SK-N-SH (cell line): Measurements from ENCODE around the gene SBF2. TPM values are rescaled to one million over a fixed set of nuclear protein-coding genes. Genes with fewer than 3 reads are reported as not detected.

Experiments used
- CTCF ChIA-PET: fragments of 300-600, 350-600 bp; formaldehyde crosslinking; extraction: SDS; loops from one replicate; lab custom pipeline; 2021; lab: Yijun Ruan, JAX
- POLR2A ChIA-PET: fragments of 350-600 bp; sonication (Branson Sonifier 250); formaldehyde crosslinking; extraction: SDS; loops from one replicate; lab custom pipeline; 2020; ENCODE audit warnings: antibody characterized with exemption, inconsistent platforms; lab: Yijun Ruan, JAX
- DNase-seq: peaks from one replicate; pipeline ENCODE4 v3.0.0; 2012
- H2AFZ ChIP-seq: fragments of 200-600 bp; sonication (generic); 2 replicates; pipeline ENCODE4 v1.8.1; 2016; ENCODE audit warnings: antibody characterized with exemption, mild to moderate bottlenecking, low read depth
- H3F3A ChIP-seq: fragments of 200-600 bp; sonication (generic); replicated peaks from 2 replicates; pipeline ENCODE3; 2016; ENCODE audit warnings: antibody characterized with exemption, mild to moderate bottlenecking; ENCODE audit not compliant: insufficient read depth
- H3K27ac ChIP-seq, 2 experiments: fragments of 200-500 bp in 1 of 2; fragments of 200-600 bp in 1 of 2; sonication (Bioruptor generic) in 1 of 2; sonication (generic), shearing (Covaris generic) in 1 of 2; 2 replicates each; pipeline versions ENCODE4 v1.5.1 to v1.6.1; 2014 to 2016; ENCODE audit warnings: low read depth in 2 of 2, inconsistent platforms in 1 of 2, low read length in 1 of 2, mild to moderate bottlenecking in 1 of 2, mixed read lengths in 1 of 2
- H3K27me3 ChIP-seq: fragments of 200-600 bp; sonication (generic), shearing (Covaris generic); 2 replicates; pipeline ENCODE4 v1.6.1; 2016; ENCODE audit warnings: mixed run types; ENCODE audit not compliant: insufficient read depth
- H3K36me3 ChIP-seq, 2 experiments: fragments of 200-500 bp in 1 of 2; fragments of 200-600 bp in 1 of 2; sonication (Bioruptor generic) in 1 of 2; sonication (generic) in 1 of 2; replicated peaks in 1 of 2; 2 replicates each; pipeline versions ENCODE3 to v1.5.1; 2014 to 2016; ENCODE audit warnings: low read length in 1 of 2, mild to moderate bottlenecking in 1 of 2; ENCODE audit not compliant: insufficient read depth in 2 of 2, control insufficient read depth in 1 of 2
- H3K4me1 ChIP-seq, 2 experiments: fragments of 200-500 bp in 1 of 2; fragments of 200-600 bp in 1 of 2; sonication (Bioruptor generic) in 1 of 2; sonication (generic), shearing (Covaris generic) in 1 of 2; 2 replicates each; pipeline versions ENCODE4 v1.5.1 to v1.6.1; 2014 to 2016; ENCODE audit warnings: low read depth in 1 of 2, low read length in 1 of 2, mixed run types in 1 of 2; ENCODE audit not compliant: insufficient read depth in 2 of 2, control insufficient read depth in 1 of 2
- H3K4me2 ChIP-seq: fragments of 200-600 bp; sonication (generic), shearing (Covaris generic); 2 replicates; pipeline ENCODE4 v1.6.1; 2017; ENCODE audit warnings: mixed run types
- H3K4me3 ChIP-seq, 2 experiments: fragments of 200-500 bp in 1 of 2; fragments of 200-600 bp in 1 of 2; sonication (Bioruptor generic) in 1 of 2; sonication (generic), shearing (Covaris generic) in 1 of 2; 2 replicates each; pipeline versions ENCODE4 v1.5.1 to v1.8.1; 2014 to 2016; ENCODE audit warnings: low read depth in 2 of 2, inconsistent platforms in 1 of 2, low read length in 1 of 2, mild to moderate bottlenecking in 1 of 2, mixed read lengths in 1 of 2, moderate library complexity in 1 of 2
- H3K79me2 ChIP-seq: fragments of 200-600 bp; sonication (generic); 2 replicates; pipeline ENCODE4 v1.8.1; 2017; ENCODE audit warnings: mild to moderate bottlenecking; ENCODE audit not compliant: insufficient read depth
- H3K9ac ChIP-seq: fragments of 200-600 bp; sonication (generic); 2 replicates; pipeline ENCODE4 v1.6.1; 2017; ENCODE audit warnings: mixed run types
- H3K9me2 ChIP-seq: fragments of 200-600 bp; sonication (generic); 2 replicates; pipeline ENCODE4 v1.6.1; 2017; ENCODE audit warnings: mixed run types
- H3K9me3 ChIP-seq: fragments of 200-600 bp; sonication (generic); 2 replicates; pipeline ENCODE4 v1.6.1; 2017; ENCODE audit warnings: mixed run types, mild to moderate bottlenecking, moderate library complexity
- H4K20me1 ChIP-seq: fragments of 200-600 bp; sonication (generic); 2 replicates; pipeline ENCODE4 v1.6.1; 2017; ENCODE audit warnings: mild to moderate bottlenecking, mixed run types; ENCODE audit not compliant: insufficient read depth
- CTCF ChIP-seq: fragments of 200-600 bp; sonication (generic); IDR thresholded peaks from 2 replicates; pipeline ENCODE4 v1.6.1; 2017; ENCODE audit warnings: antibody characterized with exemption, mild to moderate bottlenecking, moderate library complexity
- EP300 ChIP-seq, 2 experiments: IDR thresholded peaks; 2 replicates each; pipeline versions ENCODE4 v1.4.0 to v1.6.1; 2012; ENCODE audit warnings: borderline replicate concordance in 1 of 2, low read depth in 1 of 2, low read length in 1 of 2
- FOXM1 ChIP-seq: IDR thresholded peaks from 2 replicates; pipeline ENCODE4 v1.4.0; 2012; ENCODE audit warnings: low read depth, mild to moderate bottlenecking
- GATA2 ChIP-seq: sonication (generic); formaldehyde crosslinking; IDR thresholded peaks from 2 replicates; pipeline ENCODE4 v1.5.0; 2020; ENCODE audit warnings: mild to moderate bottlenecking, missing genetic modification reagents
- IRF3 ChIP-seq: fragments of 150-350 bp; IDR thresholded peaks from 2 replicates; pipeline ENCODE4 v1.6.1; 2016; ENCODE audit warnings: mild to moderate bottlenecking, low read depth, low read length
- JUND ChIP-seq: IDR thresholded peaks from 2 replicates; pipeline ENCODE4 v1.4.0; 2012
- MAX ChIP-seq: IDR thresholded peaks from 2 replicates; pipeline ENCODE4 v1.4.0; 2012; ENCODE audit warnings: low read depth
- NFIC ChIP-seq: IDR thresholded peaks from 2 replicates; pipeline ENCODE4 v1.4.0; 2012; ENCODE audit warnings: borderline replicate concordance
- RAD21 ChIP-seq: IDR thresholded peaks from 2 replicates; pipeline ENCODE4 v1.6.1; 2012; ENCODE audit warnings: mild to moderate bottlenecking, low read length
- RCOR1 ChIP-seq: fragments of 150-350 bp; IDR thresholded peaks from 2 replicates; pipeline ENCODE4 v1.6.1; 2017; ENCODE audit warnings: antibody characterized with exemption, low read length
- REST ChIP-seq: IDR thresholded peaks from 2 replicates; pipeline ENCODE4 v1.6.1; 2012; ENCODE audit warnings: mild to moderate bottlenecking, low read depth, low read length, moderate library complexity
- RXRA ChIP-seq: IDR thresholded peaks from 2 replicates; pipeline ENCODE4 v1.4.0; 2012; ENCODE audit warnings: low read depth, mild to moderate bottlenecking, borderline replicate concordance
- SIN3A ChIP-seq: IDR thresholded peaks from 2 replicates; pipeline ENCODE4 v1.6.1; 2012; ENCODE audit warnings: low read depth, mild to moderate bottlenecking, low read length, moderate library complexity, borderline replicate concordance
- TCF12 ChIP-seq: IDR thresholded peaks from 2 replicates; pipeline ENCODE4 v1.4.0; 2012
- TEAD4 ChIP-seq: IDR thresholded peaks from 2 replicates; pipeline ENCODE4 v1.4.0; 2012; ENCODE audit warnings: mild to moderate bottlenecking, borderline replicate concordance; ENCODE audit not compliant: insufficient read depth
- USF2 ChIP-seq: fragments of 150-350 bp; IDR thresholded peaks from 2 replicates; pipeline ENCODE4 v1.6.1; 2017; ENCODE audit warnings: antibody characterized with exemption, low read length, low read depth, borderline replicate concordance
- WGBS: methylation state at CpG from one replicate; pipeline ENCODE4 v1.1.6; 2017; ENCODE audit warnings: low lambda C conversion rate; 5-methylcytosine and 5-hydroxymethylcytosine counted together
- polyA plus RNA-seq, 3 experiments: library from polyadenylated mRNA; depleted of rRNA; stranded (reverse); fragments of >200 nt; gene quantifications; 2 replicates each; pipeline ENCODE4 v1.2.3, GENCODE V29; 2012

Gene SBF2
- polyA plus RNA-seq, 1 of the 3 experiments (the other 2 are of a cell fraction), result 23.0 TPM

GRCh38 chr11:10323793-10324170 is 29.8 kb upstream of the SBF2 start:
- Histone ChIP-seq H3K27ac (peak overlapping the region in 1 of 2 experiments; percentile 97; a peak in 1 of 4 replicates), H3K9ac (no peak overlapping the region), H2AFZ (no peak overlapping the region), H3F3A (peaks cover 36% of the 10 kb centered on the region), H3K4me2 (peak overlapping the region; percentile 38; the same call in 1 of the 2 replicates), H3K9me3 (no peaks in the 10 kb centered on the region), H3K4me3 (no peak overlapping the region), H4K20me1 (no peaks in the 10 kb centered on the region), H3K79me2 (no peaks in the 10 kb centered on the region), H3K27me3 (no peaks in the 10 kb centered on the region), H3K9me2 (no peaks in the 10 kb centered on the region), H3K36me3 (no peaks in the 10 kb centered on the region), H3K4me1 (peaks cover 30 to 42% of the 10 kb centered on the region in 2 experiments)
- TF ChIP-seq NFIC (0 out of 2 replicates have a peak, but pooled peaks have one; percentile 13), GATA2 (CRISPR knock-in tag) (no peak)
- 0% methylated on average over 1 of the region's 1 CpG for WGBS
- DNase-seq, result no peak
- ChIA-PET CTCF (interaction anchor here (0.7 to 2.6 kb wide), 18 partner anchors 9 to 817 kb away, joined by 3 to 10 read pairs (median 3); partner anchors contain the start of gene ADM), POLR2A (interaction anchor here (1.5 kb wide), 1 partner anchor 19 kb away, joined by 4 read pairs; the partner anchor contains the start of gene ADM)

GRCh38 chr11:10322830-10323792 is 29.1 kb upstream of the SBF2 start:
- Histone ChIP-seq H3K27me3 (no peaks in the 10 kb centered on the region), H3K27ac (peak overlapping the region; percentile 58 to 97), H3K9me2 (no peaks in the 10 kb centered on the region), H4K20me1 (no peaks in the 10 kb centered on the region), H3K9ac (peak overlapping the region; percentile 27), H3K79me2 (no peaks in the 10 kb centered on the region), H2AFZ (peak overlapping the region; percentile 8; the same call in 1 of the 2 replicates), H3K9me3 (no peaks in the 10 kb centered on the region), H3K4me1 (peaks cover 36% of the 10 kb centered on the region in 2 experiments), H3F3A (peaks cover 29% of the 10 kb centered on the region), H3K36me3 (no peaks in the 10 kb centered on the region), H3K4me2 (peak overlapping the region; percentile 64), H3K4me3 (no peak overlapping the region; a peak in 1 of 4 replicates)
- peak; percentile 39 for DNase-seq
- CTCF ChIA-PET, result interaction anchor here (0.7 to 3.6 kb wide), 23 partner anchors 9 to 816 kb away, joined by 3 to 52 read pairs (median 3); partner anchors contain the start of gene ADM
- POLR2A ChIA-PET, result interaction anchor here (1.5 kb wide), 1 partner anchor 18 kb away, joined by 4 read pairs; the partner anchor contains the start of gene ADM
- WGBS, result 23% methylated on average over 8 of the region's 8 CpGs
- TF ChIP-seq EP300 (IDR thresholded peaks at IDR 0.05; ENCODE audit: borderline replicate concordance in 1 of 2, low read depth in 1 of 2, low read length in 1 of 2) (peak; percentile 9 to 69; a peak in 1 of 4 replicates), FOXM1 (no peak), RAD21 (peak; percentile 82), NFIC (peak; percentile 80), USF2 (no peak), RXRA (no peak), IRF3 (no peak), RCOR1 (no peak), JUND (peak; percentile 90), REST (no peak), MAX (no peak), SIN3A (peak; percentile 59; the same call in 1 of the 2 replicates), CTCF (peak; percentile 71), TCF12 (peak; percentile 63), TEAD4 (0 out of 2 replicates have a peak, but pooled peaks have one; percentile 20)
